HG03097 (cell line): Measurements from ENCODE around the gene GDPD3.

ENCODE experiments used
- ATAC-seq: cut with Tn5 transposase; IDR thresholded peaks from one replicate; pipeline ENCODE4 v1.9.1; 2021; ENCODE audit not compliant: unreplicated experiment, low FRiP score

The GDPD3 gene, protein sequence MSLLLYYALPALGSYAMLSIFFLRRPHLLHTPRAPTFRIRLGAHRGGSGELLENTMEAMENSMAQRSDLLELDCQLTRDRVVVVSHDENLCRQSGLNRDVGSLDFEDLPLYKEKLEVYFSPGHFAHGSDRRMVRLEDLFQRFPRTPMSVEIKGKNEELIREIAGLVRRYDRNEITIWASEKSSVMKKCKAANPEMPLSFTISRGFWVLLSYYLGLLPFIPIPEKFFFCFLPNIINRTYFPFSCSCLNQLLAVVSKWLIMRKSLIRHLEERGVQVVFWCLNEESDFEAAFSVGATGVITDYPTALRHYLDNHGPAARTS

GRCh38 chr16:30113031-30113710 is at the start of gene GDPD3:
Gene GDPD3, minus strand, starts transcription at chr16:30113537. Its CDS starts 59 bp downstream, at chr16:30113478.
- ATAC-seq: no peak

DNA sequence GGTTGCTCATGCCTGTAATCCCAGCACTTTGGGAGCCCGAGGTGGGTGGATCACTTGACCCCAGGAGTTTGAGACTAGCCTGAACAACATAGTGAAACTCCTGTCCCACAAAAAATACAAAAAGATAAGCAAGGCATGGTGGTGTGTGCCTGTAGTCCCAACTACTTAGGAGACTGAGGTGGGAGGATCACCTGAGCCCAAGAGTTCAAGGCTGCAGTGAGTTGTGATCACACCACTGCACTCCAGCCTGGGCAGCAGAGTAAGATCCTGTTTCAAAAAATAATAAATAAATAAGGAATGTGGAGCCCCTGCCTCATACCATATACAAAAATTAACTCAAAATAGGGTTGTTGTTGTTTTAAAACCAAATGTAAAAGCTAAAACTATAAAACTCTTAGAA is 43.9 kb upstream of the GDPD3 start:
- no peak for ATAC-seq

DNA sequence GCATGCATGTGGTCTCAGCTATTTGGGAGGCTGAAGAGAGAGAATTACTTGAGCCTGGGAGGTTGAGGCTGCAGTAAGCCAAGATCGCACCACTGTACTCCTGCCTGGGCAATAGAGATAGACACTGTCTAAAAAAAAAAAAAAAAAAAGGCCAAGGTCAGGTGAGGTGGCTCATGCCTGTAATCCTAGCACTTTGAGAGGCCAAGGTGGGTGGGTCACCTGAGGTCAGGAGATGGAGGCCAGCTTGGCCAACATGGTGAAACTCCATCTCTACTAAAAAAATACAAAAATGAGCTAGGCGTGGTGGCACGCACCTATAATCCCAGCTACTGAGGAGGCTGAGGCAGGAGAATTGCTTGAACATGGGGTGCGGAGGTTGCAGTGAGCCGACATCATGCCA is 41.9 kb upstream of the GDPD3 start:
- no peak for ATAC-seq

DNA sequence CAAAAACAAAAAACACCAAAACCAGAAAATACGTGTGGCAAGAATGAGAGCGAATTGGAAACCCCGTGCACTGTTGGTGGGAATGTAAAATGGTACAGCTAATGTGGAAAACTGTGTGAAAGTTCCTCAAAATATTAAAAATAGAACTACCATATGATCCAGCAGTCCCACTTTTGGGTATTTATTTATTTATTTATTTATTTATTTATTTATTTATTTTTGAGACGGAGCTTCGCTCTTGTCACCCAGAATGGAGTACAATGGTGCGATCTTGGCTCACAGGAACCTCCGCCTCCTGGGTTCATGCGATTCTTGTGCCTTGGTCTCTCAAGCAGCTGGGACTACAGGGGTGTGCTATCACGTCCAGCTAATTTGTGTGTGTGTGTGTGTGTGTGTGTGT is 39.2 kb upstream of the GDPD3 start:
- ATAC-seq: no peak

- ATAC-seq: no peak
These were observed 37.8 kb upstream of the GDPD3 start for GRCh38 chr16:30151091-30151490.

GRCh38 chr16:30149250-30149930 is 36.1 kb upstream of the GDPD3 start:
- ATAC-seq: no peak

DNA sequence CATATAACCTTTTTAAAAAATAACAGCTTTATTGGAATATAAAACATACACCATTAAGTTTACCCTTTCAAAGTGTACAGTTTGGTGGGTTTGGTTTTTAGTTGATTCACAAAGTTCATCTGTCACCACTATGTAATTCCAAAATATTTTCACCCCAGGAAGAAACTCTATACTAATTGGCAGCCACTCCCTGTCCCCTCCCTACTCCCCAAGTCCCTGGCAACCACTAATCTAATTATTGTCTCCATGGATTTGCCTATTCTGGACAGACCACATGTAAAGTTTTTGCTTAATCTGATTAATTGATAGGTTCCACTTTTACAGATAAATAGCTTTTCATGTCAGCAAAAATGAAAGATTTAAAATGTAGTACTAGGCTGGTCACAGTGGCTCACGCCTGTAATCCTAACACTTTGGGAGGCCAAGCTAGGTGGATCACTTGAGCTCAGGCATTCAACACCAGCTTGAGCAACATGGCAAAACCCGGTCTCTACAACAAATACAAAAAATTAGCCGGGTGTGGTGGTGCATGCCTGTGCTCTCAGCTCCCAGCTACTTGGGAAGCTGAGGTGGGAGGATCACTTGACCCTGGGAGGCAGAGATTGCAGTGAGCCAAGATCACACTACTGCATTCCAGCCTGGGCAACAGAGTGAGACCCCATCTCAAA is 34.6 kb upstream of the GDPD3 start:
- no peak for ATAC-seq

GRCh38 chr16:30145657-30146056 is 32.3 kb upstream of the GDPD3 start:
- no peak for ATAC-seq

- no peak for ATAC-seq
These were observed 31.6 kb upstream of the GDPD3 start for GRCh38 chr16:30144917-30145316.

GRCh38 chr16:30144017-30144416 is 30.7 kb upstream of the GDPD3 start:
- no peak for ATAC-seq

DNA sequence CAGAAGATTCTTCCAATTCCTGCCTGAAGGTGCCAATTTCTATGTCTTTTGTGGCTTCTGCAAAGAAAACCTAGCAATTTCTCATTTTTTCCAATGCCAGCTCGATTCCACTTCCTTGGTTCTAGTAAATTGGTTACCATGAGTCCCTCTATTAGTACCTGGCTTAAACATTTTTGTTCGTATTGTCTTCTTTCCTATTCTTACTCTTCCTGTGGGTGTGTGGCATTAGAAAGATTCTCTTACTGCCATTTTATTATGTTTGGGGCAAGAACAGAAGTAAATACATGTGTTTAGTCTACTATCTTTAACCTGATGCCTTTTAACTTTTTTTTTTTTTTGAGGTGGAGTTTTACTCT is 30.0 kb upstream of the GDPD3 start:
- no peak for ATAC-seq

GRCh38 chr16:30142672-30143346 is 29.5 kb upstream of the GDPD3 start:
- ATAC-seq: no peak

DNA sequence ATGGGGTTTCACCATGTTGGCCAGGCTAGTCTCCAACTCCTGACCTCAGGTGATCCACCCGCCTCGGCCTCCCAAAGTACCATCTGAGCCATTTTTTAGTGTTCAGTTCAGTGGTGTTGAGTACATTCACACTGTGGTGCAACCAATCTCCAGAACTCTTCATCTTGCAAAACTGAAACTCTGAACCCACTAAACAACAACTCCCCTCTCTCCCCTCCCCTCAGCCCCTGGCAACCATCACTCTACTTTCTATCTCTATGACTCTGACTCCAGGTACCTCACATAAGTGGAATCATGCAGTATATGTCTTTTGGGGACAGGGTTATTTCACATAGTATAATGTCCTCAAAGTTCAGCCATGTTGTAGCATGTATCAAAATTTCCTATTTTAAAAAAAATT is 28.4 kb upstream of the GDPD3 start:
- no peak for ATAC-seq

DNA sequence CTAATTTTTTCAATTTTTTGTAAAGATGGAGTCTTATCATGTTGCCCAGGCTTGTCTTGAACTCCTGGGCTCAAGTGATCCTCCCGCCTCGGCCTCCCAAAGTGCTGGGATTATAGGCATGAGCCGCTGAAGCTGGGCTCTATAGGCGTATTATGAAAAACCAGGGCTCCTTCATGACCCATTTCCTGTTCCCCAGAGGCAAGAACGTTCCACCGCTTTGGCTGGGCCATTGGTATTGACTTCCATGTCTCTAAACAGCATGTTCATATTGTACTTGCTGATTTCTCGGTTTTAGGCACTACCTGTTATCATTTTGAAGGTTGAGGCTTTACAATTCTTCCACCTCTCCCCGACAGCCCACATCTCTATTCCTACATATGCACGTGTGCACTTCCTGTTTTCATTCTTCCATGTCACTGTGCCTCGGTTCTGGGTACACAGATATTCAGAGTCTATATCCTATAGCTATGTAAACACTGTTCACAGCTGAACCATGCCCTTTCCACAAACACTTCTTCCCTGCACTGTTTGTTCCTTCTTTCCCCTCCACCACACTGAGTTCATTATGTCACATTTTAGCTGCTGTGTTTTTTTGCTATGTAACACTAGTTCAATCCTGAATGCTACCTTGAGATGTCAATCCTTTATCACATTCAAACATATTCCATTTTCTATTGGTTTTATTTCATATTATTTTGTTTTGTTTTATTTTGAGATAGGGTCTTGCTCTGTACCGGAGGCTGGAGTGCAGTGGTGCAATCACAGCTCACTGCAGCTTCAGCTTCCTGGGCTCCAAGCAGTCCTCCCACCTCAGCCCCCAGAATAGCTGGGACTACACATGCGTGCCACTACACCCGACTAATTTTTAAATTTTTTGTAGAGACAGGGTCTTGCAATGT is 26.5 kb upstream of the GDPD3 start:
- no peak for ATAC-seq

- no peak for ATAC-seq
These were observed 24.6 kb upstream of the GDPD3 start for GRCh38 chr16:30137897-30138296.

DNA sequence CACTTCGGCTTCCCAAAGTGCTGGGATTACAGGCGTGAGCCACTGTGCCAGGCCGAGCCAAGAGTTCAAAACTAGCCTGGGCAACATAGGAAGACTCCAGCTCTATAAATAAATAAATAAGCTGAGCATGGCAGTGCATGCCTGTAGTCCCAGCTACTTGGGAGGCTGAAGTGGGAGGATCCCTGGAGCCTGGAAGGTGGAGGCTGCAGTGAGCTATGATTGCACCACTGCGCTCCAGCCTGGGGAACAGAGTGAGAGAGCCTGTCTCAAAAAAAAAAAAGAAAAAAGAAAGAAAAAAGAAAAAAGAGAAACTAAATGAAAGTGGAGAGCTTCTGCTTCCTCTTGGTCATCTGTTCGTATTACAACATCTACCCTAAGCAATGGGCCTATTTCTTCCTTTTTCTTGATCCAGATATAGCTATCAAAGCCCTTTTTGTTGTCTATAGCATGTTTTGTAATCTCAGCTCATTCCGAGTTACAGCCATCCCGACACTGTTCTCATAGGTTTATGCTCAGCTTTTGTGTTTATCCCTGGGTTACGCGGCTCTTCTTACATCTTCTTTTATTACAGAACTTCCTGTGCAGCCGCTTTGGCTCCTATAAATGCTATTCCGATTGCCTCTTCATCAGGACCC is 23.8 kb upstream of the GDPD3 start:
- ATAC-seq: no peak

DNA sequence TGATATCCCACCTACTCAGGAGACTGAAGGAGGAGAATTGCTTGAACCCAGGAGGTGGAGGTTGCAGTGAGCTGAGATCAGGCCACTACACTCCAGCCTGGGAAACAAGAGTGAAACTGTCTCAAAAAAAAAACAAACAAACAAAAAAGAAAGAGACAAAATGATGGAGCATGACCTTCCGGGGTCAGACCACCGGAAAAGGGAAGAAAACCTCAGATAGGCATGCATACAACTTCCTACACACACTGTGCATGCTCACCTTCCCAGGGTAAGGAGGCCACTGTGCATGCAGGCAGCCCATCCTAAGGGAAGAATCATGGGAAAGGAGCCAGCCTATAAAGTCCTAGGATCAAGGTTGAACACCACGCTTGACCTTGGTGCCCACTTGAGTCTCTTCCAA is 19.3 kb upstream of the GDPD3 start:
- no peak for ATAC-seq

GRCh38 chr16:30131869-30132475 is 18.6 kb upstream of the GDPD3 start:
- no peak for ATAC-seq

DNA sequence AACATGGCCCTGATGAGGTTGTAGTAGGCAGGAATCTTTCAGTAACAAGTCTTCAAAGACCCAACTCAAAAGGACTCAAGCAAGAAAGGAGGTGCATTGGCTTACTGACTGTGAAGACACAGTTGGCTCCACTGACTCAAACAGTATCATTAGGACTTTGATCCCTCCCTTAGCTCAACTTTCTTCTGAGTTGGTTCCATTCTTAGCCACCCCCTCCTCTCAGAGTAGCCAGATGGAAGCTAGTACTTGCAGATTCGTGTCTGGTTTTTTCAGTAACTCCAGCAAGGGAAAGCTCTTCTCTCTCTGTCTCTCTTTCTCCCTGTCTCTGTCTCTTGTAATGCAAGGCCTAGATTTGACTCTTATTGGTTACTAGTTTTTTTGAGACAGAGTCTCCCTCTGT is 14.7 kb upstream of the GDPD3 start:
- ATAC-seq: no peak
